Retinal pigment epithelial cell (primary cell): Measurements from ENCODE around the gene NIPSNAP3A.

ENCODE experiments used
- DNase-seq: peaks from one replicate; pipeline ENCODE4 v3.0.0-alpha.2; 2010; ENCODE audit warnings: low read depth
- H3K4me3 ChIP-seq: 2 replicates; pipeline ENCODE4 v1.5.1; 2011; ENCODE audit warnings: mild to moderate bottlenecking, low read length, control low read depth, moderate library complexity
- CTCF ChIP-seq: conservative IDR thresholded peaks from 2 replicates; pipeline ENCODE4 v1.5.1; 2011; ENCODE audit warnings: low read depth, low read length, control low read depth, inconsistent platforms

Gene NIPSNAP3A

GRCh38 chr9:104788251-104788650, 40.8 kb downstream of the NIPSNAP3A start:
- no peak for DNase-seq
- TF ChIP-seq CTCF = no peak
- H3K4me3 ChIP-seq = no peak overlapping the region

DNA sequence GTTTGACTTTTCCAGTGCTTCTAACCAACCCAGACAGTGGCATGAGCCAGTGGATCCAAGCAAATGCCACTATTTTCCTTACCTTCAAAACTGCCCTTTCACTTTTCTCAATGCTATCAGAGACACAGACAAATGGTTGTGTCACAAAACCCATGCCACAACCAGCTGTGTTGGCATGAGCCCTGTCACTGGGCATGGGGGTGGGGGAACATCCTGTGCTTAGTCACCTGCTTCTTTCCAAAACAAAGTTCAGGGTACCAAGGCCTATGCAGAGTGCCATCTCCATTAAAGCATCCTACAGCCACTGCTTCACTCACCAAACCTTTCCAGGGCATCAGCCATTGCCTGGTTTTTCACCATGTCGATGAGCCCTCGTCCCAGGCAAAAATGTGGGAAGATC, 46.6 kb downstream of the NIPSNAP3A start:
- no peak overlapping the region for H3K4me3 ChIP-seq
- TF ChIP-seq CTCF = no peak
- no peak for DNase-seq

DNA sequence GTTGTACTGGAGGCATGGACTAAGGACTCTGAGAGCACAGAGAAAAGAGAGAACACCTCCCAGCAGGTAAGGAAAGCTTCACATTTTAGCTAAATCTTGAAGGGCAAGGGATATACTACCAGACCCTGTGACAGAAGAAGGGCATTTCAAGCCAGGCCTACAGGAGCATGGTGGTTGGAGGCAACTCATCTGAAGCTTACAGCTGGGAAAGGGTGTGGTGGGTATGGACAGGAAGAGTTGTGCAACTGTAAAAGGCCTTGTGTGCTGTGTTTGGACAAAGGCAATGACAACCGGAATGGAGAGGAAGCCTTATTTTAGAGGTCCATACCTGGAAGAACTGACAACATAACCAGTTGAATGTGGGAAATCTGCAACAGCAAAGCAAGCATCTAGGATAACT, 47.6 kb downstream of the NIPSNAP3A start:
- no peak for DNase-seq
- H3K4me3 ChIP-seq = no peak overlapping the region
- TF ChIP-seq CTCF = no peak

DNA sequence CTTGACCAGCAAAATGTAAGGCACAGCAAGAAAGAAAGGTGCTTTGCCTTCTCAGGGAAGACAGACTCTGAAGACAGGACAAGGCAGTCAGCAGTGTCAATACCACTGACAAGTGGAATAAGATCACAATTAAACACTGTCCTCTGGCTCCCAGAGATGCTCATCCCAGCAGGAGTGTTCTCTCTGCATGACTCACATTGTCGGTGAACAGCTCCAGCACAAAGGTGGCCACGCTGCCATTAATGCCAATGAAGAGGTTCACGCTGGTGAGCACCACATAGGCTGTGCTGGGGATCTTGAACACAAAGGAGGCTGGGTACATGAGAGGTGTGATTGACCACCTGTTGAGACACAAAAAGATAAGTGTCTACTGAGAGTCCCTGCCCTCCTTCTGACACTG, 48.4 kb downstream of the NIPSNAP3A start:
- no peak for DNase-seq
- no peak for TF ChIP-seq CTCF
- H3K4me3 ChIP-seq = no peak overlapping the region

- H3K4me3 ChIP-seq = no peak overlapping the region
- TF ChIP-seq CTCF = no peak
- no peak for DNase-seq
These were observed 50.9 kb downstream of the NIPSNAP3A start for GRCh38 chr9:104798209-104798995.

- DNase-seq = no peak
- no peak for TF ChIP-seq CTCF
- no peak overlapping the region for H3K4me3 ChIP-seq
These were observed 52.7 kb downstream of the NIPSNAP3A start for GRCh38 chr9:104800068-104800785.

GRCh38 chr9:104802110-104802509, 54.6 kb downstream of the NIPSNAP3A start:
- DNase-seq = no peak
- no peak overlapping the region for H3K4me3 ChIP-seq
- no peak for TF ChIP-seq CTCF
